NCI-H2029 (cell line): Measurements from ENCODE around the gene C17orf67.

Experiments
- DNase-seq: peaks from one replicate; lab custom pipeline; 2025; lab: John Stamatoyannopoulos, UW

Gene C17orf67

GRCh38 chr17:56833057-56833808, 487 bp downstream of the C17orf67 start:
- DNase-seq = peak; percentile 59

GRCh38 chr17:56832446-56832845, 1.3 kb downstream of the C17orf67 start:
- no peak for DNase-seq

- DNase-seq = no peak
Measured at GRCh38 chr17:56831369-56832095, 2.2 kb downstream of the C17orf67 start.

GRCh38 chr17:56830726-56831368, 2.9 kb downstream of the C17orf67 start:
- no peak for DNase-seq

GRCh38 chr17:56826611-56827414, 6.9 kb downstream of the C17orf67 start:
- no peak for DNase-seq

GRCh38 chr17:56824503-56824902, 9.2 kb downstream of the C17orf67 start:
- no peak for DNase-seq

- DNase-seq = no peak
Measured at GRCh38 chr17:56823848-56824247, 9.9 kb downstream of the C17orf67 start.

- no peak for DNase-seq
Measured at GRCh38 chr17:56822725-56823124, 11.0 kb downstream of the C17orf67 start.

- DNase-seq = no peak
Measured at GRCh38 chr17:56821847-56822534, 11.7 kb downstream of the C17orf67 start.

GRCh38 chr17:56820207-56820606, 13.5 kb downstream of the C17orf67 start:
- DNase-seq = no peak

- DNase-seq = peak; percentile 43
Measured at GRCh38 chr17:56819431-56820145, 14.1 kb downstream of the C17orf67 start.

GRCh38 chr17:56819030-56819429, 14.7 kb downstream of the C17orf67 start:
- DNase-seq = no peak

- DNase-seq = no peak
Measured at GRCh38 chr17:56817066-56817465, 16.7 kb downstream of the C17orf67 start.

- no peak for DNase-seq
Measured at GRCh38 chr17:56815711-56816110, 18.0 kb downstream of the C17orf67 start.

GRCh38 chr17:56812901-56813388, 20.8 kb downstream of the C17orf67 start:
- no peak for DNase-seq

GRCh38 chr17:56810891-56811775, 22.6 kb downstream of the C17orf67 start:
- no peak for DNase-seq

- DNase-seq = no peak
Measured at GRCh38 chr17:56810343-56810742, 23.4 kb downstream of the C17orf67 start.

GRCh38 chr17:56809820-56810179, 23.9 kb downstream of the C17orf67 start:
- no peak for DNase-seq

GRCh38 chr17:56809106-56809819, 24.5 kb downstream of the C17orf67 start:
- no peak for DNase-seq
